GM18520 (cell line): ENCODE data around the gene TELO2.

Experiments used
- ATAC-seq: cut with Tn5 transposase; IDR thresholded peaks from one replicate; pipeline ENCODE4 v1.9.1; 2021; ENCODE audit not compliant: unreplicated experiment

TELO2 gene

GRCh38 chr16:1496464-1496863 lies 3.3 kb downstream of the TELO2 start:
- ATAC-seq: no peak

- no peak for ATAC-seq
Observed at GRCh38 chr16:1497014-1497598, 3.9 kb downstream of the TELO2 start.

- no peak for ATAC-seq
Observed at GRCh38 chr16:1498899-1499676, 5.9 kb downstream of the TELO2 start.

DNA sequence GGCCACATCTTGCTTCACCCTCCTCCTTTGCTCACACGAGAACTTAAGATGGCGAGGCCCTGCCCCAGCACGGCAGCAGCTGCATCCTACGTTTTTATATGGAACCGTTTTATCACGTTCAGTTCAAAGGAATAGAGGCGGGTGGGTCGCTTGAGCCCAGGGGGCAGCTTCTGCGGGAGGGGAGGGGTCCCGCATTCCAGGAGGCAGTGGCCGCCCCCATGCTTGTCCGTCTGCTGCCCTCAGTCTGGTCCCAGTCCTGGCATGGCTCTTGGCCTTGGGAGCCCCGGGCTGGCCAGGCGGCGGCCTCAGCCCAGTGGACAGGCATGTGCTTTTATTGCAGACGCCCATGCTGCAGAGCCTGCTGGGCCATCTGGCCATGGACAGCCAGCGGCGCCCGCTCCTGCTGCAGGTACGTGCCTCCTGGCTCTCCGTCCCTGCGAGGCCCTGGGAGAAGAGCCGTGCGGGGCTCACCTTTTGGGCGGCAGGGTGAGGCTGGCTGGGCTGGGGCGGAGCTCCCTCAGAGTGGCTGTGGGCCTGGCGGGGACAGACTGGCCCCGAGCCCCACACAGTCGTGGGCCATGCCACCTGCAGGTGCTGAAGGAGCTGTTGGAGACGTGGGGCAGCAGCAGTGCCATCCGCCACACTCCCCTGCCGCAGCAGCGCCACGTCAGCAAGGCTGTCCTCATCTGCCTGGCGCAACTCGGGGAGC lies 6.8 kb downstream of the TELO2 start:
- ATAC-seq: no peak

GRCh38 chr16:1500465-1501150 lies 7.4 kb downstream of the TELO2 start:
- ATAC-seq: no peak

GRCh38 chr16:1501630-1502029 lies 8.5 kb downstream of the TELO2 start:
- ATAC-seq: no peak

GRCh38 chr16:1502092-1503004 lies 9.2 kb downstream of the TELO2 start:
- ATAC-seq: no peak

GRCh38 chr16:1503110-1503955 lies 10.2 kb downstream of the TELO2 start:
- no peak for ATAC-seq

DNA sequence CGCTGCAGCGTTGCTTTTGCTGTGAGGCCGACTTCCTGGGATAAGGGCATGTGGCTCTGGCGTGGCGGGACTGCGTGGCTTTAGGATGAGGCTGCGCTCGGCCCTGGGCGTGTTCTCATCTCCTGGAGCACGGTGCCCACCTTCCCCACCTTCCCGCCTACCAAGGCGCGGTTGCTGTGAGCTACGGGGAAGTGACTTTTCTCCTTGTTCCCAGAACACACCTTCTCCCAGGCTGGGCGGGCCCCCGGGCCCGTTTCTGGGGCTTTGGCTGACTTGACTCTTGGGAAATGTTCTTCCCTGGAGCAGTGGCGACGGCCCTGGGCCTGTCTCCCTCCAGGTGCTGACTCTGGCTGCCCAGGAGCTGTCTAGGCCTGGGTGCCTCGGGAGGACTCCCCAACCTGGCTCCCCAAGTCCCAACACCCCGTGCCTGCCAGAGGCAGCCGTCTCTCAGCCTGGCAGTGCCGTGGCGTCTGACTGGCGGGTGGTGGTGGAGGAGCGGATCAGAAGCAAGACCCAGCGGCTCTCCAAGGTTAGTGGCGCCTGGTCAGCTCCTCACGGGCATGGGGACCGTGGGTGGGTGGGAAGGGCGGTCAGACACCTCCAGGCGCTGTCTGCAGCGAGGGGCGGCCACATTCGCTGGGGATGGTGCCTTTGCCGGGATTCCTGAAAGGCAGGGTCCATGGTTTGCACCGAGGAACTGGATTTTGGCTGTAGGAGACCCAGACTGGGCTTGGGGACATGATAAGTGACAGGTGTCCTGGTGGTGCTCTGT lies 12.1 kb downstream of the TELO2 start:
- ATAC-seq: no peak

DNA sequence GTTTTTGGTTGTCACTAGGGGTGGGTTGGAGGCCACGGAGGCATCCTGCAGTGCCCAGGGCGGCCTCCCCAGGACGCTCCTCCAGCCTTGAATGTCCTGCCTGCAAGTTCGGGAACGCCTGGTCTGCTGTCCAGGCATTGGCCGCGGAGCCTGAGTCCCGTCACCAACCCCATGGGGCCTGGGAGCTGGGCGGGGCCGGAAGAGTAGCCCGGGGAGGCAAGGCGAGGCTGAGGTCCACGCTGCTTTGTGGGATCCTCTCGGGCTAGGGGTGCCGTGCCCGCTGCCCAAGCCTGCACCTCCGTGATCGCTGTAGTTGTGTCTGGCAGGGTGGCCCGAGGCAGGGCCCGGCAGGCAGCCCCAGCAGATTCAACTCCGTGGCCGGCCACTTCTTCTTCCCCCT lies 12.8 kb downstream of the TELO2 start:
- ATAC-seq: no peak

GRCh38 chr16:1506494-1507213 lies 13.5 kb downstream of the TELO2 start:
- ATAC-seq: no peak

GRCh38 chr16:1508494-1509187 lies 15.5 kb downstream of the TELO2 start:
- ATAC-seq: no peak

DNA sequence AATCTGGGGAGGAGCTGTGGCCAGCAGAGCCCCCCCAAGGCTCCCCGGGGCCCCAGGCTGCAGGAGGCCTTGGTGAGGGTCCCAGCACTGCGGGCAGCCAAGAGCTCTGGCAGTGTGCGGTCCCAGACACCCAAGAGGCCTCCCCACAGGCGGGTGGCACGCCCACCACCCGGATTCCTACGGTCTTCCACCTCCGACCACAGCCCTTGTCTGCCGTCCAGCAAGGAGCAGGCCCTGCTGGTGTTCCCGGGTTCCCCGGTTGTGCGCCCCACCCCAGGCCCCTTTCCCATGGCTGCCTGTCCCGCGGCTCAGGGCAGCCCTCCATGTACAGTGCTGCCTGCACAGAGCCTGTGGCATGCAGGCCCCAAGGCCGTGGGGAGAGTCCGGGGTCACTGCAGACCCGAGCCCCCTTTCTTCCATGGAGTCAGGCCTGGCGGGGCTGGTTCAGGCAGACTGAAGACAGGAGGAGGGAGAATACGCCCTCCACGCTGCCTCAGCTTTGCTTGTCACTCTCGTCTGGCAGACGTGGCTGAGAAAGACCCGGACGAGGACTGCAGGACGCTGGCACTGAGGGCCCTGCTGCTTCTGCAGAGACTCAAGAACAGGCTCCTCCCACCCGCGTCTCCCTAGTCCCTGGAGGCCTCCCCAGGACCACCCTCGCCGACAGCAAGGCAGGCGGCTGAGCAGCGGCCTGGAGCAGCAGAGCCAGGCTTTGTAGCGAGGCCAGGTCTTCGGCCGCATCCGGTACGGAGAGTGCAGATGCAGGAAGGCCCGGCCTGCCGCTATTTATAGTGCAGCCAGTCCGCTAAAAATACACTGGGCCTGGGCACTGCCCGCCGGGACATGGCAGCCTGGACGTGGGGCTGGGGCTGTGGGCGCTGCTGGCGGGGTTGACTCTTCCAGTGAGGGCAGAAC lies 16.4 kb downstream of the TELO2 start:
- ATAC-seq: no peak

- no peak for ATAC-seq
Observed at GRCh38 chr16:1510272-1510671, 17.1 kb downstream of the TELO2 start.

DNA sequence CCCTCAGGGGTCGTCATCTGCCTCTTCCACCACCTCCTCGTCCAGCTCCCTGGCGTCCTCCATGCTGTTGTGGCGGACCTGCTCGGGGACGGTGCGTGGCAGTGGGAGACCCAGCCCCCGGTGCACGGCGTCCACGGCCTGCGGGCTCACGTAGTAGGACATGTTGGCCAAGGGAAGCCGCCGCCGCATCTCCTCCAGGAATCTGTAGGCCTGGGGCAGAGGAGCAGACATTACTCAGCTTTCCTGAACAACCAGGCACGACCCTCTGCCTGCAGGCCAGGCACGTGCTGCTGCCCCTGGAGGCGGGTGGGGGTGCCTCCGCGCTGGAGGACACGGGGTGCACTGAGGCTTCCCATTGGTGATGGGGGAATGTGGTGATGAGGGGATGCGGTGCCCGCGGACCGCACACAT lies 17.8 kb downstream of the TELO2 start:
- ATAC-seq: no peak
